ENCODE results near the gene IFNAR2. TPM values are rescaled to one million over a fixed set of nuclear protein-coding genes. Genes with fewer than 3 reads are reported as not detected.
"Not testable (repeated sequence)": the region's sequence is repeated elsewhere in the genome, so short reads cannot be mapped to it uniquely, and the experiment has no call there.

The IFNAR2 gene
- total RNA-seq, 2 experiments from 2014 or later, result 26.2 to 30.4 TPM

DNA sequence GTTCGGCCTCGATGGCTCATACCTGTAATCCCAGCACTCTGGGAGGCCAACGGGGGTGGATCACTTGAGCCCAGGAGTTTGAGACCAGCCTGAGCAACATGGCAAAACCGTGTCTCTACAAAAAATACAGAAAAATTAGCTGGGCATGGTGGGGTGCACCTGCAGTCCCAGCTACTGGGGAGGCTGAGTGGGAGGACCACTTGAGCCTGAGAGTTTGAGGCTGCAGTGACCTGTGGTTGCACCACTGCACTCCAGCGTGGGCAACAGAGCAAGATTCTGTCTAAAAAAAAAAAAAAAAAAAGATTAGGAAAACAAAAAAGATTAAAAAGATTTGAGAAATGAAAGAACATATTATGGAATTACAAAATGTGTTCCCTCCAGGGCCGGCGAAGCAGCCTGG, 18.4 kb upstream of the IFNAR2 start:
- POLR2A ChIA-PET, result no interaction called here

GRCh38 chr21:33211732-33212131, 18.0 kb upstream of the IFNAR2 start:
- CTCF ChIA-PET, result no interaction called here
- POLR2A ChIA-PET, result no interaction called here

More for the DNA sequence above, 18.4 kb upstream of the IFNAR2 start:
- CTCF ChIA-PET, result interaction anchor here (0.5 to 0.7 kb wide), 2 partner anchors 14 to 109 kb away, joined by 3 read pairs; no protein-coding TSS in a partner anchor

GRCh38 chr21:33212159-33212851, 17.4 kb upstream of the IFNAR2 start:
- ChIA-PET CTCF (no interaction called here), POLR2A (no interaction called here)

- CTCF ChIA-PET, result no interaction called here
- POLR2A ChIA-PET, result no interaction called here
These were observed 15.7 kb upstream of the IFNAR2 start for GRCh38 chr21:33214056-33214455.

- CTCF ChIA-PET, result interaction anchor here (0.7 kb wide), 1 partner anchor 272 kb away, joined by 3 read pairs; no protein-coding TSS in a partner anchor
- POLR2A ChIA-PET, result interaction anchor here (0.7 kb wide), 1 partner anchor 26 kb away, joined by 7 read pairs; no protein-coding TSS in a partner anchor
These were observed 12.6 kb upstream of the IFNAR2 start for GRCh38 chr21:33217138-33217520.

DNA sequence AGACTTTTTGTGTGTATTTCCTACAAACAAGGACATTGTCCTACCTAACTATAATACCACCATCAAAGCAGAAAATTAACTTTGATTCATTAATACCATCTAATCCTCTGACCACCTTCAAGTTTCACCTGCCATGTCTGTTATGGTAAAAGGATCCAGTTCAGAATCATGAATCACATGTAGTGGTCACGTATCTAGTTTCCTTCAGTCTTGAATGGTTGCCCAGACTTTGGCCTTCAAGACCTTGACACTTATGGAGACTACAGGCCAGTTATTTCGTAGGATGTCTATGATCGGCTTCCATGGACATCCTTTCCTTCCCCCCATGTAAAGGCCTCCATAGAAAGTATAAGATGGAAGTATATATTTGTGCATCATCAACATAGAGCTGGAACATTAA, 10.4 kb upstream of the IFNAR2 start:
- ChIA-PET CTCF (interaction anchor here (1.2 to 1.3 kb wide), 2 partner anchors 12 to 50 kb away, joined by 3 to 4 read pairs; no protein-coding TSS in a partner anchor), POLR2A (no interaction called here)

DNA sequence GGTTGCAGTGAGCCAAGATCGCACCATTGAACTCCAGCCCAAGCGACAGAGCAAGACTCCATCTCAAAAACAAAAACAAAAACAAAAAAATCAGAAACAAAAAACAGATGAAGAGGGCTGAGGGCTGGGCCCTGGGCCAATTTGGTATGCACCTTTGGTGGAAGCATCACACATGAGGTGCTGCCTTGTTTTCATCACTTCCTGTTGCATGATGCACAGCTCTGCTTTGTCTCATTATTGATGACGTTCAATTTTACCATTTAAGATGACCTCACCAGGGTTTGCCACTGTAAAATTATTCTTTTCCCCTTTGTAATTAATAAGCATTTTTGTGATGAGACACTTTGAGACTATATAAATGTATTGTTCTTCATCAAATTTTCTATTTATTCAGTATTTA, 9.8 kb upstream of the IFNAR2 start:
- ChIA-PET POLR2A (no interaction called here), CTCF (interaction anchor here (1.2 to 1.3 kb wide), 2 partner anchors 11 to 49 kb away, joined by 3 to 4 read pairs; no protein-coding TSS in a partner anchor)

GRCh38 chr21:33225376-33225775, 4.4 kb upstream of the IFNAR2 start:
- CTCF ChIA-PET, result interaction anchor here (0.8 kb wide), 1 partner anchor 14 kb away, joined by 3 read pairs; no protein-coding TSS in a partner anchor
- POLR2A ChIA-PET, result not testable (repeated sequence)

DNA sequence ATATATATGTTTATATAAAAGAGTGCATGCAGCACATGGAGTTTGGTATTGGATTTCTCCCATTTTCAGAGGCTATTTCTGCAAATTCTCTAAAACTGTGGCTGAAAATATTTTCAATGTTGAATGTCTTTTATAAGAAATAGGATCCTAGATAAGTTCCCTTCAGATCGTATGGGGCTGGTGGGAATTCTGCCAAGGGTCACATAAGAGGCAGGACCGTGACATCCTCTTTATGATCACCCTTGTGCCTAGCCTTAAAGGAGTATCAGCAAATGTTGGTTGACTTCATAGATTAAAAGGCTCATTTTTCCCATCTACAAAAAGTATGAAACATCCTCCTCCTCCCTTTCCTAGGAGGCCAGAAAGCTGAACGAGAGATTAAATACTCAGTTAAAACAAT, 1.3 kb upstream of the IFNAR2 start:
- ChIA-PET CTCF (interaction anchor here (1.2 to 1.7 kb wide), 2 partner anchors 9 to 23 kb away, joined by 4 to 12 read pairs; no protein-coding TSS in a partner anchor), POLR2A (interaction anchor here (0.7 kb wide), 1 partner anchor 38 kb away, joined by 3 read pairs; the partner anchor contains the start of gene IL10RB)

DNA sequence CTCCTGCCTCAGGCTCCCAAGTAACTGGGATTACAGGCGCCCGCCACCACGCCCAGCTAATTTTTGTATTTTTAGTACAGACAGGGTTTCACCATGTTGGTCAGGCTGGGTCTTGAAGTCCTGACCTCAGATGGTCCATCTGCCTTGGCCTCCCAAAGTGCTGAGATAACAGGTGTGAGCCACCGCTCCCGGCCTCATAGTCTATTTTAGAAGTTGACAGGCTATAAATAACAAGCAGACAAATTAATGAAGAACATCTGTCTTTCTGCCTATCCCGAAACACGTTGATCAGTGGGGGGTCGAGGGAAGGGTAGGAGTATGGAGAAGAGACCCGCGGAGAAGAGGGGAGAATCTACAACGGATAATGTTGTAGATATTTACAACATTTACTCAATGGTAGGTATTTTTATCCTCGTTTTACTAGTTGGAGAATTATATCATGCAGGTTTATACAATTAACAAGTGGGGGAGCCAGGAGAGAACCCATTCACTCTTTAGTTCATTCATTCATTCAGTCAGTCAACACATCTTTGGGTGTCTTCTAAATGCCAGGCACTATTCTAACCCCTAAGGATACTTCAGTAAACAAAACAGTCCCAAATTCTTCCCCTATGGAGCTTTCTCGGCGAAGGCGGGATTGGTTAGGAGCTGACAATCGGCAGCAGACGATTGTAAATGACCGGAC, 497 bp upstream of the IFNAR2 start:
- ChIA-PET POLR2A (interaction anchor here (0.6 to 0.9 kb wide), 2 partner anchors 10 to 42 kb away, joined by 3 to 4 read pairs; no protein-coding TSS in a partner anchor), CTCF (no interaction called here)

- ChIA-PET CTCF (interaction anchor here (0.8 kb wide), 1 partner anchor 11 kb away, joined by 3 read pairs; no protein-coding TSS in a partner anchor), POLR2A (interaction anchor here (0.6 to 0.9 kb wide), 3 partner anchors 9 to 1993 kb away, joined by 3 to 4 read pairs (median 3); no protein-coding TSS in a partner anchor)
These were observed 997 bp downstream of the IFNAR2 start for GRCh38 chr21:33230545-33231324.

- POLR2A ChIA-PET, result interaction anchor here (0.6 to 0.7 kb wide), 2 partner anchors 27 to 1992 kb away, joined by 3 to 4 read pairs; no protein-coding TSS in a partner anchor
- CTCF ChIA-PET, result interaction anchor here (0.8 kb wide), 1 partner anchor 11 kb away, joined by 3 read pairs; no protein-coding TSS in a partner anchor
These were observed 1.8 kb downstream of the IFNAR2 start for GRCh38 chr21:33231526-33231925.

DNA sequence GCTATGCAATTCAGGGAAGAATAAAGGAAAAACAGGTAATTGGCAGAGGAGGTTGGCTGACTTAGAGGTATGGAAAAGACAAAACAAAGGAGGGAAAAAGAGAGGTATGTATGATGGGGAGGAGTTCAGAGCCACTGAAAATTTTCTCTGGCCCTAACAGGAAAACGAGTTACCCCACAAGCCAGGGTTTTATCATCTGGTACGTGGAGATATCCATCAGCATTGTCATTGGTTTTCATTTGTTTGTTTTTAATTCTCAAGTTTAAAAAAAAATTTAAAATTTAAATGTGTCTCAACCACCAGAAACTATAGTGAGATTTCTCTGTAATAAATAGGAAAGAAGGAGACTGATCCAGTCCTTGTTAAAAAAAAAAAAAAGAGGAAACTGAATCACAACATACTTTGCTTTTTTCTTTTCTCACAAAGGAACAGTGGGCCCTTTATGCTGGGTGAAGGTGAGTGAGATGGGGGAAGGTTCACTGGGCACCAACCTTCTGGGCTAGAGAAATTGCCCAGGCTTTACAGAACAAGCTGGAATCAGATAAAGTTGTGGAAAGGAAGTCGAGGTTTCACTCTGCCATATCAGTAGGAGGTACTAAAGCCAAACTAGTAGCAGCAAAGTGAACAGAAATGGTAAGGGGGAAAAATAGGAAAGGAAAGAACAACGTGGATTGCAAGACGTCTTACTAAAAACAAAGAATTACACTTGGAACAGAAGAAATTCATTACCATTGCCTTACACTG, 2.7 kb downstream of the IFNAR2 start:
- CTCF ChIA-PET, result no interaction called here
- POLR2A ChIA-PET, result interaction anchor here (0.7 kb wide), 1 partner anchor 22 kb away, joined by 3 read pairs; no protein-coding TSS in a partner anchor

GRCh38 chr21:33234635-33235520, 5.1 kb downstream of the IFNAR2 start:
- ChIA-PET CTCF (interaction anchor here (0.6 kb wide), 1 partner anchor 33 kb away, joined by 3 read pairs; no protein-coding TSS in a partner anchor), POLR2A (no interaction called here)

DNA sequence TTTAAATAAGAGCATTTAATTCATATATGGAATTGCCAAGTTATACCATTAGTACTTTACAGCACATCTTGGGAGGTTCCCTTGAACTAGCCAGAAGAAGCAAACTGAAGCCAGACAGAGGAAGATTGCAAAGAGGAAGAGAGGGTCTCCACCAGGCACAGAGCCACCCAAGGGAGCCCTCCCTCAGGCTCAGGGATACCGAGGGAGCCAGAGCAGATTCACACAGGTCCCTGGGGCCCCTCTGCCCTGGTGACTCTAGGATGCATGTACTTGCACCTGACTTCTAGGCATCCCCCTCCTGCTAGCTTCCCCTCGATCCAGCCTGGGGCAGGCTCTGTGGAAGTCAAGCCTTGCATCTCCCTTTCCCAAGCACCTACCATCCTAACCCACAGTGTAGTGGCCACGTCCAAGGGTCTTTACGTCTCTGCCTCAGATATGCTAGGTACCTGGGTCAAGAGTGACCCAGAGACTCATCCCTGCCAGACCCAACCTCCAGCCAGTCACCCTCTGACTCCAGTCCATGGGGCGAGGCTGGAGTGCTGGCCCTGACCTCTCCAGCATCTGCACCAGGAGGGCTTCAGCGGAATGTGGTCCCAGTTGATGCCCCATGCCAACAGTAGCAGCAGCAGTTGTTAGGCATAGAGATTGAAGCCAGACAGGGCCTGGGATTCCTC, 6.4 kb downstream of the IFNAR2 start:
- CTCF ChIA-PET, result interaction anchor here (0.6 kb wide), 2 partner anchors 92 to 101 kb away, joined by 3 to 4 read pairs; no protein-coding TSS in a partner anchor
- POLR2A ChIA-PET, result no interaction called here

DNA sequence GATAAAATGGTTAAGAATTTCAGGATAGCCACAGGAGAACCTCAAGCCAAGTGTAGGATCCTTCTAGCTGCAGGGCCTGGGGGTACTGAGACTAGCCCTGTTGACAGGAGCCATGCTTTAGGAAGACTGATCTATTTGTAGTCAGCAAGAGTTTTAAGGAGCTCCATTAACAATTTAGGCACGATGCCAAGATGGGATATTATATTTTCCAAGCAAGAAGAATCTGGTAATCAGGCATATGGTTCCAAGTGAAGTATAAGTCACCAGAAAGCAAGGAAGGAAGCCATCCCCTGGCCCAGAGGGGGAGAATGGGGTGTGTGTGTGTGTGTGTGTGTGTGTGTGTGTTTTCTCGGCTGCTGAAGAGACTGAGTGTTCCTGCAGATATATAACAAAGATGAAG, 7.0 kb downstream of the IFNAR2 start:
- ChIA-PET CTCF (interaction anchor here (0.6 kb wide), 2 partner anchors 91 to 100 kb away, joined by 3 to 4 read pairs; no protein-coding TSS in a partner anchor), POLR2A (no interaction called here)

DNA sequence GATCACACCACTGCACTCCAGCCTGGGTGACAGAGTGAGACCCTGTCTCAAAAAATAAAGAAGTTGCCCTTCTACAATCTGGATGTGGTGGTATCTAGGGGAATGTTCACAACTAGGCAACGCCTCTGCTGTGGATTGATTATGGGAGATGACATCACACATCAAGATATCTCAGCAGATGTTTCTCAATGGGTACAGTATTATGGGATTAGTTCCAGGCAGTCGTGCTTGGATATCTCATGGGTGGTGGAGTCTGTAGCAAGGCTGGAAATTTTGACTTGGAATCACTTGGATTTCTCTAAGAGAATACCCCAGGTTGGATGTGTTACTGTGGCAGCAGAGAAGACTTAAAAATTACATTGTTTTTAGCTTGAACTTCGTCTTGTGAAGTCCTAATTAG, 7.7 kb downstream of the IFNAR2 start:
- POLR2A ChIA-PET, result interaction anchor here (0.5 to 1.4 kb wide), 3 partner anchors 29 to 144 kb away, joined by 3 to 4 read pairs (median 3); partner anchors contain the start of genes IFNAR1 and IL10RB
- CTCF ChIA-PET, result interaction anchor here (1.5 kb wide), 1 partner anchor 10 kb away, joined by 4 read pairs; no protein-coding TSS in a partner anchor

Data from activated CD8-positive, alpha-beta memory T cell treated with anti-CD3 and anti-CD28 coated beads for 36 hours (primary cell).